Suppressor macrophage treated with lipopolysaccharide for 1 hour (primary cell): ENCODE measurements around the gene BIRC6.
A peak's percentile ranks its signal among the peaks of the same experiment; 100 is the strongest.
"Not testable (repeated sequence)": the region's sequence is repeated elsewhere in the genome, so short reads cannot be mapped to it uniquely, and the experiment has no call there.

ENCODE experiments used
- DNase-seq, 3 donors: peaks; one replicate each; pipeline ENCODE4 v3.0.0-alpha.2; 2020 to 2022

The BIRC6 gene

DNA sequence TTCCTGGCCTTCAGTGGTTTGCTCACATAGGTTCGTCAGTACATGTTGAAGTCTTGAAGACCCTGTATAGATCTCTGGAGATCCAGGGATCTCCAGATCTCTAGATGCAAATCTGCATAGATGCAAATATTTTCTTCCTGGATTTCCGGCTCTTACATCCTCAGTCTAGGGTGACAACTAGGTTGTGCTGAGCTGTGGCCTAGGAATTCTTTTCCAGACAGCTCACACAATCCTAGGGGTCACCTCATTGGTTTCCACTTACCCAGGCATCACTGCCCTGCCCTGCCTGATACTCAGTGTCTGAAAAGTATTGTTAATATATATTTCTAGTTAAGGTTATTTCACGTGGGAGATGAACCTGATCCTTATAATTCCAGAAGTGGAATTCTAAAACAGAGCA, 165.9 kb downstream of the BIRC6 start:
- no peak for DNase-seq

DNA sequence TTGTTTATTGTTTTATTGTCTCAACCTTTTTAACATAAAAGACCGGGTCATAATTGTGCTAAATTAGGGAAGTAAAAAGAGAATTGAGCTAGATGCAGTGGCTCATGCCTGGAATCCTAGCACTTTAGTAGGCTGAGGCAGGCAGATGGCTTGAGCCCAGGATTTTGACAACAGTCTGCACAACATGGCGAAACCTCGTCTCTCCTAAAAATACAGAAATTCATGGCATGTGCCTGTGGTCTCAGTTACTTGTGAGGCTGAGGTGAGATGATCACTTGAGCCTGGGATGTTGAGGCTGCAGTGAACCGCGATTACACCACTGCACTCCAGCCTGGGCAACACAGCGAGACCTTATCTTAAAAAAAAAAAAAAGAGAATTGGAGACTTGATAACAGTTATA, 166.9 kb downstream of the BIRC6 start:
- DNase-seq, result no peak

DNA sequence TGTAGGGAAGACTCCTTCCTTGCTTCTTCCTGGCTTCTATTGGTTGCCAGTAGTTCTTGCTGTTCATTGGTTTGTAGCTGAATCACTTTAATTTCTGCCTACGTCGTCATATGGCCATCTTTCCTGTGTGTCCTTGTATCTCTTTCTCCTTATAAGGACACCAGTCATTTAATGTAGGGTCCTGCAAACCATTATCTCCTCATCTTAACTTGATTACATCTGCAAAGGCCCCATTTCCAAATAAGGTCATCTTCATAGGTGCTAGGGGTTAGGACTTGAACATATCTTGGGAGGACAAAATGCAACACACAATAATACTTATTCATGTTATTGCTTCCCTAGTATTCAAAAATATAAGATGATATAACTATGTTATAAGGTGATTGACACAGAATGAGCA, 175.5 kb downstream of the BIRC6 start:
- DNase-seq, result no peak

DNA sequence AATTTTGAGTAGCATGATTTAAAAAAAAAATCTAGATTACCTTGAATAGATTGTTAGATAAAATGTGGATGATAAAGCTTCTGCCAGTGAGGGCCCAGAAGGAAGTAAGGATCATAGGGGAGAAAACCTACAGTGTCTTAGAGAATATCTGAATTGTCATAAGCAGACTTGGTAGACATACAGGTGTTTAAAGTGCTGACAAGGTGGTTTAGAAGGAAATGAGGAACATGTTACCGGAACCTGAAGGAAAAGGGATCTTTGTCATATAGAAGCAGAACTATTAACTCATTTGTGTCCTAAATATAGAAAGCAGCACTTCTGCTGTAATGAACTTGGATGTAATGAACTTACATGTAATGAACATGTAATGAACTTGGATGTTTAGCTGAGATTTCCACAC, 176.1 kb downstream of the BIRC6 start:
- DNase-seq, result no peak

DNA sequence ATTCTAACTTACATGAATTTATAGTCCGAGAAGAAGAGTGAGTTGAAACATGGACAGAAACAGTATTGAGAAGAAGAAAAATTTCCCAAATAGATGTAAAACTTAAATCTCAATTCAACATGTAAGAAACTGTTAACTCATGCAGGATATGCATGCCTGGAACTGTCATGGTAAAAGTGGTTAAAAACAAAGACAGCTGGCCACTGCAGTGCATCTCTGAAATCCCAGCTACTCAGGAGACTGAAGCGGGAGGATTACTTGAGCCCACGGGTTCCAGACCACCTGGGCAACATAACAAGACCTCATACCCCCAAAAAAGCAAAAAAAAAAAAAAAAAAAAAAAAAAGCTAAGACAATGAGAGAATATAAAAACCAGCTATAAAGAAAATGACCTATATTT, 178.0 kb downstream of the BIRC6 start:
- no peak for DNase-seq

DNA sequence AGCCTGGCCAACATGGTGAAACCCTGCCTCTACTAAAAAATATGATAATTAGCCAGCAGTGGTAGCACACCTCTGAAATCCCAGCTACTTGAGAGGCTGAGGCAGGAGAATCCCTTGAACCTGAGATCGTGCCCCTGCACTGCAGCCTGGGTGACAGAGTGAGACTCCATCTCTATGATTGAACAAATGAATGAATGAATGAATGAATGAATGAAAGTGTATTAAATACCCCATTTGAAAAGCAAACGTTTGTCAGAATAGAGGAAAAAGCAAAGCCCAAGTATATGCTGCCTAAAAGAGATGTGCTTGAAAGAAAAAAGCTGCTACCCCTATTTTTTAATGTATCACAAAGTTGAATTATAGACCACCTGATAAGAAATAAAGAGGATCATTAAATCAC, 181.9 kb downstream of the BIRC6 start:
- DNase-seq, result no peak

DNA sequence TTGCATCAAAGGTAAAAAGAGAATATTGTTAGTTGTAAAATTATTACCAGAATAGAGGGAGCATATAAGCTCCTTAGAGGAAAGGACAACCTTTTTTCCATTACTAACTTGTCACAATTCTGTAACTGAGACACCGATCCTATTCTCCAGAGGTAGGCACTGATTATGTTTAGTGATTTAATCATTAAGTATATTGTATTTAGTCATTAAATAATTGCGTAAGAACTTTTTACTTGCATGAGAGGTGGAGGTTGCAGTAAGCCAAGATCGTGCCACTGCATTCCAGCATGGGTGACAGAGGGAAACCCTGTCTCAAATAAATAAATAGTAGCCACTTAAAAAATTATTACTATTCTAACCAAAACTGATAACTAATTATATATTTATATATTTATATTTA, 195.7 kb downstream of the BIRC6 start:
- not testable (repeated sequence) for DNase-seq

DNA sequence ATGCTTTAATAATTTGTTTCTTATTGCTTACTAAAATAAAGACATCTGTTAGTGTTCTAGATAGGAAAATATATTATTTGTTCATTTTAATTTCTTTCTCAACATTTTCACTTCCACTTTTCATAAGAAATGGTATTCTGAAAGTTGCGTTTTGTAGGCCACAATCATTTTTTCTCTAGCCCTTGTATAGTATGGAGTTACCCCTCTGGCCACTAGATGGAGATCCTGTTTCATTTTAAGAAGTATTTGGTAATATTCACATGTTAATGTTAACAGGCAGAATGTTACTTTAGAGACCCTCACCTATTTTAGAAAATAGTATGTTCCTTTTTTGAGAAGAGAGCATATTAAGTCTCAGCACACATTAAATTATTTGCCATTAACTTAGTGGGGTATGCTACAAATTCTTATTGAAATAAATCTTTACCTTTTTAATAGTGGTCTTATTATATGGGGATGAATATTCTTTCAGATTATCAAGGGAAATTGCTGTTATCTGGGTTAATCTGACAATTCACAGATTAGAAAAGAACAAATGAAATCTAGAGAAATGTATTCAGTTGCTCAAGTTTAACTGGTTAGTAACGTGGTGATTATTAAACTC, 197.1 kb downstream of the BIRC6 start:
- DNase-seq, result peak; percentile 61 to 77 (median 75)

DNA sequence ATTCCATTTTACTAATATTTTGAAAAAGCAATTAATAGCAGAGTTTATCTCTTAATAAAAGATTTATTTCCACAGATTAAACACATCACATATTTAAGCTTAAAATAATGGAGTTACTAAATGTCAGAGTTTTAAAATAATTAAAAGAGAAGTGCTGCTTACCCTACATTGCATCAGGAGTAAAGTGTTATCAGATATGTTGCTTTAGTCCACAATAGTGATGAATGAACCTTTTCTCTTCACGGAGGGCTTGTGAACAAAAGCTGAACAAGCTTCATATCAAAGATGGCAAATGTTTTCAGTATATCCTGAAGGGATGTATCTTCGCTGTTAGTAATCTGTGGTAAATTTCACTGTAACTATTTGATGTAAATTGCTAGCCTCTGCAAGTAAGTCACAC, 201.7 kb downstream of the BIRC6 start:
- DNase-seq, result no peak

DNA sequence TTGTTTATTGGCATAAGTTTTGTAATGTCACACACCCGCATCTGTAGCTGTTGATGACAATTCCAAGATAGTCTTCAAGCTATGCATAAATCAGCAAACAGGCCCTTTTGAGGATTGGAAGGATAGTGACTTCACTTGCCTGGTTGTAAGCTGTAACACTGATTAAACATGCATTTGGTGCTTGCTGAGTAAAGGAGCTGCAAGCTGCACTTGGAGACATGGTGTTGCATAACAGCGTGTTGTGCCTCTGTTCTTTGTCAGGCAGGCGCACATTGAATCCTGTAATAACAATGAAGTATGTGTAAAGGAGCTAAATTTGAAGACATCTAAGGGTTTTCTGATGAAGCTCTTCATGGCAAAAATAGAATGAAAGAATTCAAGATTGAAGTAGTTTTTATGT, 202.3 kb downstream of the BIRC6 start:
- peak in 2 of 3 donors; percentile 0 to 21 for DNase-seq

DNA sequence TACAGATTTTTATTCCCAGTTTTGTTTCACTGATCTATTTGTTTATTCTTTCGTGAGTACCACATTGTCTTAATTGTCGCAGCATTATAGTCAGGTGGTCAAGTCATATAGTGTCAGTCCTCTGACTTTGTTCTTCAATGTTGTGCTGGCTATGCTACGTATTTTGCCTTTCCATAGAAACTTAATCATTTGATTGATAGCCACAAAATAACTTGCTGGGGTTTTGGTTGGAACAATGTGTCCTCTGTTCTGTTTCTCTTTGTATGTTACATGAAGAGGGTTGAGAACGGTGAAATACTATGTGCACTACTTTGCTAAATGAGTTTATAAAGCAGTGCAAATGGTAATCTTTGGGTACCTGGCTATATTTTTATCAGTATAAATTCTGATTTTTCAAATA, 206.1 kb downstream of the BIRC6 start:
- DNase-seq, result no peak

DNA sequence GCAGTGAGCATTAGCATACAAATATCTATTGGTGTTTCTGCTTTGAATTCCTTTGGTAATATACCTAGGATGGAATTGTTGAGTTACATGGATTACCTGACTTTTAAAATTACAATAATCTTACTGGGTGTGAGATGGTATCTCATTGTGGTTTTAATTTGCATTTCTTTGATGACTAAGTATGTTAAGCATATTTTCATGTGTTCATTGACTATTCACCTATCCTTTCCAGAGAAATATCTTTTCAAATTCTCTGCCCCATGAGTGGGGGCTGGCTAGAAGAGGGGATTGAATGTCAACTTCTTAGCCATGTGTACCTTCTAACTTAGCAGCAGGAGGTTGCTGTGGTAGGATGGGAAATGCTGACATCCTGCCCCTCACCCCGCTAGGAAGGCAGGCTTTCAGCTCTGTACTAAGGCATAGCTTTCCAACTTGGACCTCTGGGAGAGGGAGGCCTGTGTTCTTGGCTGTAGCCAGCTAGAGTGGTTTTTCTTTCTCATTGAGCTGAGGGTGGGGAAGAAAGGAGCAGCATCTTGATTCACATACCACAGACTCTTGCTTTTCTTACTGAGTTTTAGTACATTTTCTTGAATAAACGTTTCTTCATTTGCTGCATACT, 207.7 kb downstream of the BIRC6 start:
- DNase-seq, result no peak

DNA sequence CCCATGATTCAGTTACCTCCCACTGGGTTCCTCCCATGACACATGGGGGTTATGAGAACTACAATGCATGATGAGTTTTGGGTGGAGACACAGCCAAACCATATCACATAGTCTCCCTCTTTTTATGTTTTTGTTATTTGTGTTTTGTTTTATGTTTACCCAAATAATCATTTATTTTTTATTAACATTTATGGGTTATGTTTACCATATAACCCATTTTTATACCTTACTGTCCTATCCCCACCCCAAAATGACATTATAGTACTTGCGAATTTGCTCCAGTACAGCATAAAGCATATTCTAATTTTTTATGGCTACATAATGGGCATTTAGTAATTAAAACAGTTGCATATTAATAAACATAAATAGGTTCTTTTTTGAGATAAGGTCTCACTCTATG, 209.1 kb downstream of the BIRC6 start:
- DNase-seq, result no peak

DNA sequence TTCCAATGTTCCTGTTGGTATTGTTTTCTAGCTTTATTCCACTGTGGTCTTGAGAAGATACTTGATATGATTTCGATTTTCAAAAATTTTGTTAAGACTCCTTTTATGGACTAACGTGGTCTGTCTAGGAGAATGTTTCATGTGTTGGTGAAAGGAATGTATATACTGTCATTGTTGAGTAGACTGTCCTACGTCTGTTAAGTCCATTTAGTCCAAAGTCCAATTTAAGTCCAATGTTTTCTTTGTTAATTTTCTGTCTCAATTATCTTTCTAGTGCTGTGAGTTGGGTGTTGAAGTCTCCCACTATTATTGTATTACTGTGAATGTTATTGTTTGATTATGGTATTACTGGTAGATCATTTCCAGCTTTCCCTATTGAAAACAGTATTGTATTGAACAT, 215.2 kb downstream of the BIRC6 start:
- DNase-seq, result no peak

DNA sequence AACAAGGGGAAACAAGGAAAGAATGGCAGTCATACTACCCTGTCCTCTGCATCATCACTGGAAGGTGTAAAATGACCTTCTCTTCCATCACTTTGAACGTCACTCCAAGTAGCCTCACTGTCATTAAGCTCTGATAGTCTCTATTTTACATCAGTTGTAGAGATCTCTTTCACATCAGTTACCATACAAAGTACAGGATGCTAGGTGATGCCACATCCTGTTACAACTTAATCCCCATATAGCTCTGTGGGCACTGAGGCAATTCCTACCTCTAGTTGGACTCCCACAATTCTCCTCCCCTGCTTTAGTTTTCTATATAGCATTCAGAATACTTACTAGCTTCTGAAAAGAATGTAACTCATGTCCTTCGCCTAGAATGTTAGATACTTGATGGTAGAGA, 215.9 kb downstream of the BIRC6 start:
- no peak for DNase-seq

DNA sequence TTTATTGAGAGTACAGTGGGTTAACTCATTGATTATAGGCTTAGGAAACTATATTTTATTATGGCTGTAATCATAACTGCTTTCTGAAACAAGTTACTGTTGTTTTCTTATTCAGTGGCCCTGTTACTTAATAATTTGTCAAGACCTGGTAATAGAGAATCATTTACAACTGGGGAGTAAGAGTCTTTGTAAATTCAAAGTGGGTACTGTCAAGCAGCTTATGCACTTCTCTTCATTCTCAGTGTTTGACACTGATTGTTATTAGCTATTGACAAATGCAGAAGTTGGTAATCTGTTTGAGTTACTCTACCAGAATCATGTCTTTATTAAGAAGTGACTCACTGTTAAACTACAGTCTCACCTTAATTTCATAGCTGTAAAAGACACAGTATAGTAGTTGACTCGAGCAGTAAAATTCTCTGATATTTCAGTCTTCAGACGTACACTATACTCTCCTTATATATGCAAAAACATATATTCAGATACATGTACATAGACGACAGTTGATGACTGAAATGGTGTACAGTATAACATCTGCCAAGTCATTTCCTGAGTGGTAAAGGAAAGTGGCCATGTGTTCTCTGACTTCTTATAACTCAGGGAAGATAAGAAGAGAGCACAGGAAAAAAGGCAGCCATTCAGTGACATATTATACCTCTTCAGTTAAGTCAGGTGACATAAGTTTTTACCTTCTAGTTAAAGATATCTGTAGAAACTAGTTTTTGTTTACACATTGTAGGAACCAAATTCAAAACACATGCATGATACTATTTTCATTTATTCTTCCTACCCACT, 235.0 kb downstream of the BIRC6 start:
- DNase-seq, result peak in 2 of 3 donors; percentile 21 to 26

DNA sequence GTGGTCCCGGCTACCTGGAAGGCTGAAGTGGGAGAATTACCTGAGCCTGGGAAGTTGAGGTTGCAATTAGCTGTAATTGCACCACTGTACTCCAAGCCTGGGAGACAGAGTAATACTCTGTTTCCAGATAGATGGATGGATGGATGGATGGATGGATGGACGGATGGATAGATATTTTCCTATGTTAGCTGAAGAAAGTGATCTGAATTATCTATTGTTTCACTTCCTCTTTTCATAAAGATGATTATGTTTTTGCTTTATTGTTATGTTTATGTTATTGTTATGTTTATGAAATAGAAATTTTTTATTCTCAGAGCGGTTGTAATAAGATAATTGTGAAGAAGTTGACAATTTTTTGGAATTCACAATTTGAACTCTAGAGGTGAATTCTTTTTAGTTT, 237.8 kb downstream of the BIRC6 start:
- peak in 1 of 3 donors; percentile 3 for DNase-seq

DNA sequence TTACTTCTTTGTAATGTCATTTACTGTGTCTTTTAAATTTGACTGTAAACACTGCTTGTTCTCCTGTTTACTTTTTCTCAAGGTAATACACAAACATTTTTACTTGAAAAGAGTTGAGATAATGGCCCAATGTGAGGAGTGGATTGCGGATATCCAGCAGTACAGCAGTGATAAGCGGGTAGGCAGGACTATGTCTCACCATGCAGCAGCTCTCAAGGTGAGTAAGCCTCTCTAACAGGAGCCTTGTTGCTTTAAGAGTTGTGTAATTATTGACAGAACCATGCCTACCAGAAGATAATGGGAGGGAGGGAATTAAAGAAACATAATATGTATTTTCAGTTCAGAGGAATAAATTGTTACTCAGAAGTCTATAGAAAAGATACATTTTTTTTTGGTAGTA, 254.5 kb downstream of the BIRC6 start:
- DNase-seq, result no peak

DNA sequence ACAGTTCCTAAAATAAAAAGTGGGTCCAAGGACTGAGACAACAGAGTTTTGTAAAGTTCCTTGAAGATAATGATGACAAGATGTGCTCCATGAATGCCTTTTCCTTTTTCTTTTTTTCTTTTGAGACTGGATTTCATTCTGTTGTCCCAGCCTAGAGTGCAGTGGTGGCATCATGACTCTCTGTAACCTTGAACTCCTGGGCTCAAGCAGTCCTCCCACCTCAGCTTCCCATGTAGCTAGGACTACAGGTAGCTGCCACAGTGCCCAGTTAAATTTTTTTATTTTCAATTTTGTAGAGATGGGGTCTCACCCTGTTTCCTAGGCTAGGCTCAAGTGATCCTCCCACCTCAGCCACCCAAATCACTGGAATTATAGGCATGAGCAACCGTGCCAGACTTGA, 254.9 kb downstream of the BIRC6 start:
- DNase-seq, result no peak

DNA sequence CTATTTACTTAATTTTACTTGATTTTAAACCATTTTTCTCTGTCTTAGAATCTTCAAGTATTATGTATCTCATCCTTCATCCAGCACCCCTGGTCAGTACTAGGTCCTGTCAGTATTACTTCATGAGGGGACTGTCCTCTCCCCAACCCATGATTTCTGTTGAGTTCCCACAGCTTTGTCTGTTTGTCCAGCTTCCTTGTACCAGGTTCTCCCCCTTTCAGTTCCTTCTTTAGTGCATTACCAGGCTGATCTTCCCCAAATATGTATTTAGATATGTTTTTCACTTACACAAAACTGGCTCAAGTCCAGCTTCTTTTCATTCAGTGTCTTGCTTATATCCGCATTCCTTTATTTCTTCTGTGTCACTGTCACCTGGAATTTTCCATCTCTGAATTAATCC, 257.3 kb downstream of the BIRC6 start:
- peak; percentile 30 to 46 (median 41) for DNase-seq

DNA sequence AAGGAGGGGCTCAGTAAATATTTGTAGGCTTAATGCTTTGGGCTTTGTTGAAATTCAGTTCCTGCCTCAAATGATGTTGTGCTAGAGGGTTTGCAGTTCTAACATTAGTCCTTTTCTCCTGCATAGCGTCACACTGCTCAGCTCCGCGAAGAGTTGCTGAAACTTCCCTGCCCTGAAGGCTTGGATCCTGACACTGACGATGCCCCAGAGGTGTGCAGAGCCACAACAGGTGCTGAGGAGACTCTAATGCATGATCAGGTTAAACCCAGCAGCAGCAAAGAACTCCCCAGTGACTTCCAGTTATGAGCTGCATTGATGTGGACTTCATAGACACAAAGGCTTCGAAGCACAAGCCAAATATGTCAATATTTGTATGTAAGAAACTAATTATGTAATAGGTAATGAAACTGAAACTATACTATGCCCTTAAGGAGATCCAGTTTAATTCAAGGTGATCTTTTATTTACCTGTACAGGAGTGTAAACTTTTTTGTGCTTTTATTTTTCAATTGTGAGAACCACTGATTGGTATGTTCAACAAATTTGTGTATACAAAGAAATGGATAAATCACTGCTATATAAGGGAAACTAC, 260.9 kb downstream of the BIRC6 start:
- no peak for DNase-seq

DNA sequence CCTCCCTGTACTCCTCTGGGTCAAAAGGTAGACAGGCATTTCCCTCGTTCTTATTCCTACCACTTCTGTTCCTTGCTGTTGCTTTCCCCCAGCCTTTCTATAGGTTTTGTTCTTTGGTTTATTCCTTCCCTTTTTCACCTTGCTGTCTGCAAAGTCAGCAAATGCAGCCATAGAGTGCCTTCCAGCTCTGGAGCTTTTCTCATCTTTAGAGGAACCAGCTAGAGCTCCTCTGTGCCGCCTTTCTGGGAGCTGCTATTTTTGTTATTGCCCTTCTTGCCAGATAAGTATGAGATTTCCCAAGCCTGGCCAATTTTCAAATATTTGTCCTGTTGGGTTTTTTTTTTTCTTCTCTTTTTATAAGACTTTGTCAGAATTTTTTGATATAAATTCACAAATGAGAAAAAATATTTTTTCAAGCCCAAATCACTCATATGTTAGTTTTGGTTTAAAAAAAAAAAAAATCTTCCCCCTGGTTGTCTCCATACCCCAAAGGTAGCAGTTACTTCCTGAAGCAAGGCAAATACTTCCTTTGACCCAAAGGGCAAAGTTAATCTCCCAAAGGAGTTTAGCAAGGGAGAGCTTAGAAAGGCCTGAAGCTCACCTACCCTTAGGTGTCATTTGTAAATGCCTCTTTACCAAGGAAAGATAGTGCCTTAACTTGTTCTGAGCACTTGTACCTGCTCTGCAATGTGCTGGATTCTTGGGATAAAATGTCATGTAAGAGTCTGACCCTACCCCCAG, 265.9 kb downstream of the BIRC6 start:
- DNase-seq, result peak; percentile 15 to 22 (median 17)

DNA sequence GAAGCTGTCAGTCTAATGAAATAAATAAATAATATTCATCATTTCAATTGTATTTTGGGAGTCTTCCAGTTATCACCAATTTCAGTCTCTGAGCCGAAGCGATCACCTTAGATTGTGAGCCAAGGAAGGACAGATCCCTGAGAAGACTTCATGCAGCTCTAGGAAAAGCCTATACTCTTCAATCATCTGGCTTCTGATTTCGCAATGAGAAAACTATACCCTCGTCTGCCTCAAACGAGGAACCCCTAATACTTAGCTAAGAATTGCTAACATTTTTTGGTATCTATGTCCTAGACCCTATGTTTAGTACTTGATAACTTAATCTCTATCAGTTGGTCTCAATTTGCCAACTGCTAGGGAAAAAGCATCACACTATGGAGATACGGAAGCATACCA, 266.5 kb downstream of the BIRC6 start:
- DNase-seq, result no peak
